Spleen (tissue), 7 donors: ENCODE results near the gene SUV39H2.

Experiments
- POLR2A ChIP-seq, 3 donors: fragments of 450-650 bp; IDR thresholded peaks; one replicate each; pipeline ENCODE4 v1.5.1; 2017; ENCODE audit warnings: antibody characterized with exemption in 3 of 3, mild to moderate bottlenecking in 1 of 3
- TF ChIP-seq, protein P1 (sequence below), 11 experiments: fragments of 200-600 bp in 7 of 11; fragments of 450-650 bp in 4 of 11; sonication (generic) in 4 of 11; IDR thresholded peaks in 8 of 11; conservative IDR thresholded peaks in 3 of 11; 1 replicate in 7 of 11; 2 replicates in 4 of 11; pipeline versions ENCODE4 v1.4.0 to v1.8.0; 2016 to 2021; ENCODE audit warnings: antibody characterized with exemption in 11 of 11, inconsistent platforms in 4 of 11, mild to moderate bottlenecking in 1 of 11
- donor health status: DM: no; HTN: no; CAD: no; lungs with moderate emphysema.
- donor health status: DM: no; HTN: no; CAD: no.
- donor health status: DM: no; HTN: no; CAD: no.

DNA sequence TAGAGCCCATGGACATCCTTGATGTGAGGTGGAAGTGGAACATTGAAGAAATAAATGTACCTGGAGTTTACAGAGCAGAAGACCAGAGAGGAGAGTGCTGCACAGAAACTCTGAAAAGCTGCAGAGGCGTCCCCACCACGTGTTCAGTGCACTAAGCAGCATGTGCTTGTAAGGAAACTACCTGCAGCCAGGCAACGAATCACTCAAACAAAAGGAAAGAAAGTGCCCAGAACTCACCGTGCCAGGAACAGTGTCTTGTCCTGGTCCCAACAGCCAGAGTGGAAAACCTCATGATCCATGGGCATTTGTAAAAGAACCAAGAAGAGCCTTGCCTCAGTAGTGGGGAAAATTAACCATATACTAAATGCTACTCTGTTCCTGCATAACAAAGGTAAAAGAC lies 32.3 kb downstream of the SUV39H2 start:
- TF ChIP-seq, protein P1, sequence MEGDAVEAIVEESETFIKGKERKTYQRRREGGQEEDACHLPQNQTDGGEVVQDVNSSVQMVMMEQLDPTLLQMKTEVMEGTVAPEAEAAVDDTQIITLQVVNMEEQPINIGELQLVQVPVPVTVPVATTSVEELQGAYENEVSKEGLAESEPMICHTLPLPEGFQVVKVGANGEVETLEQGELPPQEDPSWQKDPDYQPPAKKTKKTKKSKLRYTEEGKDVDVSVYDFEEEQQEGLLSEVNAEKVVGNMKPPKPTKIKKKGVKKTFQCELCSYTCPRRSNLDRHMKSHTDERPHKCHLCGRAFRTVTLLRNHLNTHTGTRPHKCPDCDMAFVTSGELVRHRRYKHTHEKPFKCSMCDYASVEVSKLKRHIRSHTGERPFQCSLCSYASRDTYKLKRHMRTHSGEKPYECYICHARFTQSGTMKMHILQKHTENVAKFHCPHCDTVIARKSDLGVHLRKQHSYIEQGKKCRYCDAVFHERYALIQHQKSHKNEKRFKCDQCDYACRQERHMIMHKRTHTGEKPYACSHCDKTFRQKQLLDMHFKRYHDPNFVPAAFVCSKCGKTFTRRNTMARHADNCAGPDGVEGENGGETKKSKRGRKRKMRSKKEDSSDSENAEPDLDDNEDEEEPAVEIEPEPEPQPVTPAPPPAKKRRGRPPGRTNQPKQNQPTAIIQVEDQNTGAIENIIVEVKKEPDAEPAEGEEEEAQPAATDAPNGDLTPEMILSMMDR (IDR thresholded peaks at IDR 0.05 in 8 of 11, conservative IDR thresholded peaks at IDR 0.05 in 3 of 11) = no peak
- no peak for TF ChIP-seq POLR2A (IDR thresholded peaks at IDR 0.05)
